Right lung (tissue), 5 donors: Measurements from ENCODE around the gene ELF2. TPM values are rescaled to one million over a fixed set of nuclear protein-coding genes. Genes with fewer than 3 reads are reported as not detected.
"Not testable (repeated sequence)": the region's sequence is repeated elsewhere in the genome, so short reads cannot be mapped to it uniquely, and the experiment has no call there.

Experiments used
- DNase-seq, 2 donors: peaks; one replicate each; pipeline ENCODE4 v3.0.0-alpha.2; 2013
- polyA plus RNA-seq, 5 donors: library from polyadenylated mRNA; unstranded; fragments of 120-200 nt; gene quantifications; one replicate each; pipeline versions ENCODE4 v1.2.1 to v1.2.3, GENCODE V29; 2013; ENCODE audit warnings: inconsistent platforms in 1 of 5, low replicate concordance in 1 of 5; ENCODE audit not compliant: insufficient read length in 5 of 5, insufficient read depth in 1 of 5

The ELF2 gene
- polyA plus RNA-seq, 5 donors: 51.3 to 80.7 (median 71.2) TPM

GRCh38 chr4:139082750-139083606 lies 94.0 kb downstream of the ELF2 start:
- DNase-seq: peak; percentile 96 to 98

GRCh38 chr4:139078926-139079325 lies 98.1 kb downstream of the ELF2 start:
- DNase-seq: no peak

- no peak for DNase-seq
Measured at GRCh38 chr4:139077567-139078355, 99.3 kb downstream of the ELF2 start.

DNA sequence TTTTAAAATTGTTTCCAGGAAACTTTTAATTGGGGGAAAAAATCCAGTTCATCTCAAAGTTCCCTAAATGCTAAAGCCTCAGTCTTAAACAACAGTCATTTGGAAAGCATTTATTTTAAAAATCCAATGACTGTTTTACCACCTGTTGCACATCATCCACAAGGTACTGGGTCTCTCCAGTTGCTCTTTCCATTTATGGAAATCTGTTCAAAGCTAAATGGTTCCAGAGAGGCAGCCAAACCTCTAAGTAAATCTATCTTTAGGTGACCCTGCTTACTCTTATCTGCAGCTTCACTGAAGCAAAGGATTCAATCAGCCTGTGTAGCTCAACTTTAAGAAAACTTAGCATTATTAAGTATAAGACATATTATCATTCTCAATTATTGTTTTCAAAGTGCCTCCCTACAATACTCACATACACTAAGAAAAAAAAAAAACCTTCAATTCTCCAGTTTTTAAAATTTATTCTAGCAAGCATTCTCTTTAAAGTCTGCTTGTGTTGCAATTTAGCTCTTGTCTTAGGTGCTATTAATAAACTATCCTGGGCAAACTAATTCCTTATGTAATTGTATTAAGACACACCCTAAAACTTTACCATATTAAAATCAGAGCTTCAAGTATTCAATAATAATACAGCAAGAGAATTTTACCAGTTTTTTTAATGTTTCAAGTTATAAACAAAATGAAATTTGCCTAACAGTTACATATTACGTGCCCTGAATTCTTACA lies 100.8 kb downstream of the ELF2 start:
- no peak for DNase-seq

GRCh38 chr4:139060591-139060990 lies 116.4 kb downstream of the ELF2 start:
- DNase-seq: no peak

- not testable (repeated sequence) for DNase-seq
Measured at GRCh38 chr4:139059026-139059425, 118.0 kb downstream of the ELF2 start.

DNA sequence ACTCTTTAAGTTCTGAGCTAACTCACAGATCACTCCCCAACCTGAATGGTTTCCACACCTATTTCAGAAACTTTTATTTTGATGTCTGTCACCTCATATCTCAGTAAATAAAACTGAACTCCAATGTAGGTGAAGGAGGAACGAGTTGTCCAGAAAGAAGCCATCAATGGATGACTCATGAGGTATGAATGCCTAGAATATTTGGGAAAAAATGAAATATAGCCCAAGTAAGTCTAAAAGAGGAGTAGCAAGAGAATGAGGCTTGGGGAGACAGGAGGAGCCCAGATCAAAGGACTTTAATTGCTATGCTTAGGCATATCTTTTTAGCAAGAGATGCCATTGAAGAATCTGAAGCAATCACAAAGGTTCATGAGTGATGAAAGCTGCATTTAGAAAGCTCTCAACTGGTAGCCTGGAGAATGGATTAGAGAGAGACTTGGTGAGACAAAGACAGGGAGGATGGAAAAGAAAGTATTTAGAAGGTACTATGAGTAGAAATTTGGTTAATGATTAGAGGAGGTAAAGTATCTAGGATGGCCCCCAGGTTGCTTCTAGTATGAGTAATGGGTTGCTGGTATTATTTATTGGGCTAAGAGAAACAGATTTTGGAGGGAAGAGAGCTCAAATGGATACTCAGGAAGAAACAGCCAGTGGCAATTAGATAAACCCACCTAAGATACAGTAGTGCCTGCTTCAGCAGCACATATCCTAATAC lies 122.1 kb downstream of the ELF2 start:
- no peak for DNase-seq

GRCh38 chr4:139053909-139054308 lies 123.1 kb downstream of the ELF2 start:
- DNase-seq: no peak

DNA sequence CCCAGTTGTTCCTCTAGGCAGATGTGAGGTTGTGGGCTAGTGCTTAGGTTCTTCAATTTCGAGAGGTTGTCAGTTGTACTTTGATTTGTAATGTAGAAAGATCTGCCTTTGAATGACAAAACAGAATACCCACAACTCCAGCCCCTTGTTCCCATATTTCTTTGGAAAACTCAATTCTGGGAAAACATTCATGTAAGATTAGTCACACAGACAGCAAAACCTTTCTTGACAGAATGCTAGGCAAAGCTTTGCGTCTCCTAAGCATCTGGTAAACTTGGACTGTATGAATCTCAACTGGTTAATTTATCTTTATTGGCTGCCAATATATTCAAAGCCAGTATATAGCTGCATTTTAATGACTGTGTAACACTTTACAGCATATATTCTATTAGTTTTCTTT lies 126.6 kb downstream of the ELF2 start:
- DNase-seq: no peak

DNA sequence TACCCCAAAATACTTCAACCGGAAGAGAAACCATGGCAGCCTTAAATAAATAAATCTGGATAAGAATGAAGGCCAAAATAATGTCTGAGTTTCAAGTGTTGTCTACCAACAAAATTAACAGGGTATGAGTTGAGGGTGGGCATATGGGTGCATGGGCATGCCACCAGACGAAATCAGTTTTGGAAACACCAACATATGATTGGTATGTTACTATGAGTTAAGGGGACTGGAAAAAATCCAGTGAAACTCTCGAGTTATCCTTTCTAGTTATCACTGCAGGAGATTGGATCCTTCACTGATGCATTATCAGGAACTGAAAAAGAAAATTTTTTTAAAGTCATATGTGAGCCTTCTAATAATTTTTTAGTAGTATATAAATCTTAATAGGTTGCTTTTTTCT lies 129.0 kb downstream of the ELF2 start:
- no peak for DNase-seq

DNA sequence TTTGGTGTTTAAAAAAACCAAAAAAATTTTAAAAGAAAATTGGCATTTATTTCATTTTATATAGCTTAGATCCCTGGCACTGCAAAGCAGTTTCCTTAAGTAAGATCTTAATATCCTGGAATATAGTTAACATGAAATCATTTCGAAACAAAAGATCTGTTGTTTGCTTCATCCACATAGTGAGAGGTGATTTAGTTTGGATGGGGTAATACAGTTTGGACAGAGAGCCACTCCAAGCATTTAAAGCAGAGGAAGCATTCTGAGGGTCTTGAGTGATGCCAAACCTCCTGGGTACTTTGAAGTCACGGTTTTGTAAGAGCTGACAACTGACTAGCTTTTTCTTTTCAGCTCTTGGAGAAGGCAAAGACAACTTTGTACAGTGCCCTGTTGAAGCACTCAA lies 132.7 kb downstream of the ELF2 start:
- DNase-seq: peak; percentile 47 to 56

DNA sequence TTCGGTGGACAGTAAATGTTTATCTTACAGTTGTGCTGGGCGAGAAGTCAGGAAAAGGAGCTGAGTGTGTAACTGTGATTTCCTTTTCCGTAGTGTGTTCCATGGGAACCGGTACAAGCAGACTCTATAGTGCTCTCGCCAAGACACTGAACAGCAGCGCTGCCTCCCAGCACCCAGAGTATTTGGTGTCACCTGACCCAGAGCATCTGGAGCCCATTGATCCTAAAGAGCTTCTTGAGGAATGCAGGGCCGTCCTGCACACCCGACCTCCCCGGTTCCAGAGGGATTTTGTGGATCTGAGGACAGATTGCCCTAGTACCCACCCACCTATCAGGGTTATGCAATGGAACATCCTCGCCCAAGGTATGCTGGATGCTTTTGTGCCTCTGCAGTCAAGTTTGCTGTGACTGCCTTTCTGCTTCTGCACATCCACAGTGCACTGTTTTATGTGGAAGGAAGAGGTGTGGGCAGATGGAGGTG lies 134.0 kb downstream of the ELF2 start:
- peak; percentile 26 to 39 for DNase-seq

DNA sequence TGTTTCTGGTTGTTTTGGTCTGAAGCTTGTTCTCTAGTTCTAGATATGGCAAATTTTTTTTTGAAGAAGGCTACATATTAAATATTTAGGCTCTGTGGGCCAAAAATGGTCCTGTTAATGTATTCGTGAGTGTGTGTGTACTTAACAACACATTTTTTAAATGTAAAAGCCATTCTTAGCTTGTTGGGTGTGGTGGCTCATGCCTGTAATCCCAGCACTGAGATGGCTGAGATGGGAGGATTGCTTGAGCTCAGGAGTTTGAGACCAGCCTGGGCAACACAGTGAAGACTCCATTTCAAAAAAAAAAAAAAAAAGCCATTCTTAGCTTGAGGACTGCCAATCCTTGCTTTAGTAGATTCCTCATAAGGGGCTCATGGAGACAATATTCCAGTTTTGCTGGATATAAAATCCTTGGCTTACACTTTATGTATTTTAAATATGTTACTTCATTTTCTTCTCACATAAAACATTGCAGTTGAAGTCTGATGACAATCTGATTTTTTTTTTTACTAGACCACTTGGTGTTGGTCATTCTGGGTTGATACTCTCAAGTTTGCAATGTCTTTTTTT lies 138.1 kb downstream of the ELF2 start:
- DNase-seq: no peak

DNA sequence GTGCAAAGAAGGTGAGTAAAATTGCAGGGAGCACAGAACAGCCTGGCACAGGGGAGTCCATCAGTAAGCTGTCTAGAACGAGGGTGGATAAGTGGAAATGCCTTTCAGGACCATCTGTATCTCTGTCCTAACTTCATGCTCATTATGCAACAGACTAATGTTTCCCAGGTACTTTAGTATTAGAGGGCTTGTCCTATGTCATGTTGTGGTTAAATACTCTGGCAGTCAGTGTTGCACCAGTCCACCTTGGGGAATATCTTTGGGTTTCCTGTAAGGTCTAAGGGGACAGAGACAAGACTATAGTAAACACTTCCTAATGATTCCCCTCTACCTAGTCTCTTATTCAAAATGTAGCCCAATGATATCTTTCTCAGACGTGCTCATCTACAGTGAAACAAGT lies 140.1 kb downstream of the ELF2 start:
- no peak for DNase-seq

DNA sequence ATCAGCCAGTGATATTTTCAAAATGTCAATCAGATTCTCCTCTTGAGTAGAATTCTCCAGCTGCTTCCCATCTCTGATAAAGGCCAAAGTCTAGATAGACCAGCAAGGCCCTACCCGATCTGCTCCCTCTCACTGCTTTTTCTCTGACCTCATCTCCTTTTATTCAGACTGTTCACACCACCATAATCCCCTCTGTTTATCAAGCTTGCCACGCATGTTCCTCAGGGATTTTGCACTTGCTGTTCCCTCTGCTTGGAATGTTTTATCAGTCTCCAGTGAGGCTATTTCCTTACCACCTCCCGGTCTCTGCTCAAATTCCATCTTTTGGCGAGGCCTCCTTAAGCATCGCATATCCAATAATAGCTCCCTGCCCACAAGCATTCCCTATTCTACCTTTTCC lies 141.4 kb downstream of the ELF2 start:
- DNase-seq: no peak

GRCh38 chr4:139030614-139031235 lies 146.3 kb downstream of the ELF2 start:
- DNase-seq: peak; percentile 72 to 77

DNA sequence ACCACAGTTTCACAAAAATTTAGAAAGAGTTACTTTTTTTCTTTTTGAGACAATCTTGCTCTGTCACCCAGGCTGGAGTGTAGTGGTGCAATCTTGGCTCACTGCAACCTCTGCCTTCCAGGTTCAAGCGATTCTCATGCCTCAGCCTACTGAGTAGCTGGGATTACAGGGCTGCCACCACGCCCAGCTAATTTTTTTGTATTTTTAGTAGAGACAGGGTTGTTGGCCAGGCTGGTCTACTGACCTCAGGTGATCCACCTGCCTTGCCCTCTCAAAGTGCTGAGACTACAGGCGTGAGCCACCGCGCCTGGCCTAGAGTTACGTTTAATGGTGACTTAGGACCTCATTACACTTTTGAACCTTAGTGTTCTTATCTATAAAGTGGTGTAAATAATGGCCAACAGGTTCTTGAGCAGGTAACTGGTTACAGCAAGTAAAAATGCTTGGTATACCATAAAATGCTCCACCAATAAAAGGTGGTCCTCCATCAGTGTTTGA lies 147.1 kb downstream of the ELF2 start:
- not testable (repeated sequence) for DNase-seq

DNA sequence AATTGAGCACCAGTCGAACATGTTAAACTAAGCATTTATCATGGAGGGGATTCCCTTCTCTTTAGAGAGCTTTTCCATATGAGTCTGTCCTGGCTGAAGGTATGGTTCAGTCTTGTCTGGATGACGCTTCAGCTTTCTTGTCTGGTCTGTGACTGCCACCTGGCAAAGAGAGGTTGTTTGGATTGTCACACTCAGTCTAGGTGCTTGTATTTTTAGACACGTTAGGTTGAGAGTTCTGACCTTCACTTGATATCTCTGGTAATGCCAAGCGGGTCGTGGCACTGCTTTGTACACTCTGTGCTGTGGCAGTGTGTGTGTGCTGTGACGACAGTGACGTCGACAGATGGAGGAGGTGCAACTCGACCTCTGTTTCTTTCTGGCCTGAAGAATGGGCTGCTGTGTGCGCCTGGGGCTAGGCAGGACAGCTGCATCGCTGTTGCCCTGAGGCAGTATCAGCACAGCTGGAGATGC lies 148.8 kb downstream of the ELF2 start:
- no peak for DNase-seq

DNA sequence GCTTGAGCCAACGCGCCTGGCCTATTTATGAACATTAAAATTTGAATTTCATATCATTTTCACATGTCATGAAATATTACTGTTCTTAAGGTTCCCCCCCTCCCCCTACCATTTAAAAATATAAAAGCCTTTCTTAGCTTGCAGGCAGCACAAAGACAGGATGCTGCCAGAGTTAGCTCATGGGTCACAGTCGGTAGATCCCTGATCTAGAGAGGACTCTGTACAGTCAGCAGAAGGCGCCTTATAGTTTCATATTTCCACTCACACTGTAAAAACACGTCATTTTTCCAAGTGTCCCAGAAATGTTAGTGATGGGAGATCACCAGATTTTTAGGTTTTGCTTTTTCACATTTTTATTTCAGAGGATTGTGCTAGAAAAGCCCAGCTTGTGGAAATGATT lies 149.2 kb downstream of the ELF2 start:
- DNase-seq: no peak

GRCh38 chr4:139025841-139026240 lies 151.2 kb downstream of the ELF2 start:
- no peak for DNase-seq
